ENCODE data around the gene ASPHD1. TPM values are rescaled to one million over a fixed set of nuclear protein-coding genes. Genes with fewer than 3 reads are reported as not detected.

Gene ASPHD1
- total RNA-seq, 6 experiments from 2014 or later: 5.1 to 15.9 (median 14.1) TPM

- no peak for DNase-seq
- no peak overlapping the region for H3K4me3 Mint-ChIP-seq
- no peaks in the 10 kb centered on the region for H3K27me3 Mint-ChIP-seq (ENCODE audit: insufficient read depth)
- no peaks in the 10 kb centered on the region for H3K9me3 Mint-ChIP-seq
- H3K4me1 Mint-ChIP-seq (ENCODE audit: low read depth): peaks cover 8% of the 10 kb centered on the region; the same call in 1 of the 2 replicates
- TF ChIP-seq CTCF (IDR thresholded peaks at IDR 0.05): peak; percentile 32
- no peak overlapping the region for H3K27ac Mint-ChIP-seq
- H3K36me3 Mint-ChIP-seq (ENCODE audit: low read depth): peaks cover 22% of the 10 kb centered on the region; the same call in 1 of the 2 replicates
These were observed 16.7 kb downstream of the ASPHD1 start for GRCh38 chr16:29916979-29917378.

- H3K4me1 Mint-ChIP-seq (ENCODE audit: low read depth): peaks cover 27% of the 10 kb centered on the region
These were observed 20.2 kb downstream of the ASPHD1 start for GRCh38 chr16:29920288-29921033.

GRCh38 chr16:29921034-29921385 lies 20.7 kb downstream of the ASPHD1 start:
- H3K27ac Mint-ChIP-seq: no peak overlapping the region
- TF ChIP-seq CTCF (IDR thresholded peaks at IDR 0.05): no peak
- peaks cover 17% of the 10 kb centered on the region; the same call in 1 of the 2 replicates for H3K36me3 Mint-ChIP-seq (ENCODE audit: low read depth)
- H3K4me3 Mint-ChIP-seq: no peak overlapping the region
- DNase-seq: no peak
- H3K27me3 Mint-ChIP-seq (ENCODE audit: insufficient read depth): no peaks in the 10 kb centered on the region; the same call in 1 of the 2 replicates
- peaks cover 27% of the 10 kb centered on the region for H3K4me1 Mint-ChIP-seq (ENCODE audit: low read depth)
- no peaks in the 10 kb centered on the region for H3K9me3 Mint-ChIP-seq

More at GRCh38 chr16:29920288-29921033, 20.2 kb downstream of the ASPHD1 start:
- Mint-ChIP-seq H3K27ac (no peak overlapping the region), H3K9me3 (no peaks in the 10 kb centered on the region), H3K4me3 (no peak overlapping the region), H3K36me3 (ENCODE audit: low read depth) (peaks cover 21% of the 10 kb centered on the region; the same call in 1 of the 2 replicates), H3K27me3 (ENCODE audit: insufficient read depth) (no peaks in the 10 kb centered on the region; the same call in 1 of the 2 replicates)
- DNase-seq: no peak
- TF ChIP-seq CTCF (IDR thresholded peaks at IDR 0.05): no peak

- Mint-ChIP-seq H3K27me3 (ENCODE audit: insufficient read depth) (peaks cover 3% of the 10 kb centered on the region; the same call in 1 of the 2 replicates), H3K36me3 (ENCODE audit: low read depth) (peaks cover 17% of the 10 kb centered on the region; the same call in 1 of the 2 replicates), H3K4me1 (ENCODE audit: low read depth) (peaks cover 39% of the 10 kb centered on the region), H3K4me3 (no peak overlapping the region), H3K9me3 (no peaks in the 10 kb centered on the region), H3K27ac (no peak overlapping the region)
- no peak for DNase-seq
- no peak for TF ChIP-seq CTCF (IDR thresholded peaks at IDR 0.05)
These were observed 22.0 kb downstream of the ASPHD1 start for GRCh38 chr16:29922326-29922725.

GRCh38 chr16:29922986-29923501 lies 22.8 kb downstream of the ASPHD1 start:
- TF ChIP-seq CTCF (IDR thresholded peaks at IDR 0.05): no peak
- Mint-ChIP-seq H3K27me3 (ENCODE audit: insufficient read depth) (peaks cover 3% of the 10 kb centered on the region; the same call in 1 of the 2 replicates), H3K4me3 (no peak overlapping the region), H3K4me1 (ENCODE audit: low read depth) (peaks cover 47% of the 10 kb centered on the region), H3K27ac (no peak overlapping the region), H3K36me3 (ENCODE audit: low read depth) (peaks cover 17% of the 10 kb centered on the region; the same call in 1 of the 2 replicates), H3K9me3 (no peaks in the 10 kb centered on the region)
- no peak for DNase-seq
